Measurements from ENCODE around the gene BCR.
"Not testable (repeated sequence)": the region's sequence is repeated elsewhere in the genome, so short reads cannot be mapped to it uniquely, and the experiment has no call there.

The BCR gene

DNA sequence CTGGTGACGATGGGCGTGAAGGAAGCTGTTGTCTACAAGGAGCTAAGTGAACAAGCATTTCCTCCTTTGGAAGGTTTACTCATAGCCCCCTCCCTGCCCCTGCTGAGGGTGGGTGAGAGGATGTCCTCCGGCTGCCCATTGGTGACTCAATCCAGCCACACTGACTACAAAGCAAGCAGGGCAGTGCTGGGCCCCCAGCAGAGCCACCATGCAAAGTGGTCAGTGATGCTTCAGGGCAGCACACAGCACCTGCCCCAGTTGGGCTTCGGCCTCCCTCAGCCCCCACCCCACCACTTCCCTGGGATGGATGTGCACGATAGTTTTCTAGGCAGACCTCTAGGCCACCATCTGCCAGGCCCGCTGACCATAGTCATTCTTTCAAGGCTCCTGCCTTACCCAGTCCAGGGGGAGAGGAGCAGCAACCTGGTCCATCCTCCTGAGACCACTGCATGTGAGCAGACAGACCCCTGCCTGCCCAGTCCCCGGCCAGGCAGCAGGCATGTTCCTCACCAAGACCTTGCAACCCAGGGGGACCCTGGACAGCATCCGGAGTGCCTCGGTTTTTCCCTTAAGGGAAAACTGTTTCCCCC, 125.1 kb downstream of the BCR start:
- no peak overlapping the region for H3K4me3 ChIP-seq (ENCODE audit: low read length)
- TF ChIP-seq, protein P1, sequence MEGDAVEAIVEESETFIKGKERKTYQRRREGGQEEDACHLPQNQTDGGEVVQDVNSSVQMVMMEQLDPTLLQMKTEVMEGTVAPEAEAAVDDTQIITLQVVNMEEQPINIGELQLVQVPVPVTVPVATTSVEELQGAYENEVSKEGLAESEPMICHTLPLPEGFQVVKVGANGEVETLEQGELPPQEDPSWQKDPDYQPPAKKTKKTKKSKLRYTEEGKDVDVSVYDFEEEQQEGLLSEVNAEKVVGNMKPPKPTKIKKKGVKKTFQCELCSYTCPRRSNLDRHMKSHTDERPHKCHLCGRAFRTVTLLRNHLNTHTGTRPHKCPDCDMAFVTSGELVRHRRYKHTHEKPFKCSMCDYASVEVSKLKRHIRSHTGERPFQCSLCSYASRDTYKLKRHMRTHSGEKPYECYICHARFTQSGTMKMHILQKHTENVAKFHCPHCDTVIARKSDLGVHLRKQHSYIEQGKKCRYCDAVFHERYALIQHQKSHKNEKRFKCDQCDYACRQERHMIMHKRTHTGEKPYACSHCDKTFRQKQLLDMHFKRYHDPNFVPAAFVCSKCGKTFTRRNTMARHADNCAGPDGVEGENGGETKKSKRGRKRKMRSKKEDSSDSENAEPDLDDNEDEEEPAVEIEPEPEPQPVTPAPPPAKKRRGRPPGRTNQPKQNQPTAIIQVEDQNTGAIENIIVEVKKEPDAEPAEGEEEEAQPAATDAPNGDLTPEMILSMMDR (conservative IDR thresholded peaks at IDR 0.05; ENCODE audit: low read depth, low read length), result no peak
- no peak for DNase-seq (ENCODE audit: low read depth)

DNA sequence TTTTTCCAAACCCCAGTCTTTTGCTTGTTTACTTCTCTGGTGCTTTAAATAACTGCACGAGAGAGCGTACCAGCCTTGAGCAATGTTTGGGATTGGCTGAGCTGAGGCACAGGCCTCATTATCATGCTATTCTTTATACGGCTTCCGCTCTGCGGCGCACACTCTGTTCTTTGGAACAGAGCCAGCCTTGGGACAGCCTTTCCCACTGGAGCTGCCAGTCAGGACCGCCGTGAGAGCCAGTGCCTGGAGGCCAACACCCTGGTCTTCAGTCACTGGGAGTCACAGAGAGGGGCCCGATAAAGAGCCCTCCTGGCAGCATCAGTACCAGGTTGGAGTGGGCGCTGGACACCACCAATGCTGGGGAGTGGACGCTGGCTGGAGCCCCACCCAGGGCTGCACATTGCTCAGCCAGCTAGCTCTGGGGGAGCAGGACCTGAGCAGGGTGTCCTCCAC, 125.6 kb downstream of the BCR start:
- no peak overlapping the region for H3K4me3 ChIP-seq (ENCODE audit: low read length)
- DNase-seq (ENCODE audit: low read depth), result peak; percentile 71
- TF ChIP-seq, protein P1 (conservative IDR thresholded peaks at IDR 0.05; ENCODE audit: low read depth, low read length), result no peak

GRCh38 chr22:23306438-23306921, 126.2 kb downstream of the BCR start:
- no peak for DNase-seq (ENCODE audit: low read depth)
- no peak overlapping the region for H3K4me3 ChIP-seq (ENCODE audit: low read length)
- TF ChIP-seq, protein P1 (conservative IDR thresholded peaks at IDR 0.05; ENCODE audit: low read depth, low read length), result no peak

DNA sequence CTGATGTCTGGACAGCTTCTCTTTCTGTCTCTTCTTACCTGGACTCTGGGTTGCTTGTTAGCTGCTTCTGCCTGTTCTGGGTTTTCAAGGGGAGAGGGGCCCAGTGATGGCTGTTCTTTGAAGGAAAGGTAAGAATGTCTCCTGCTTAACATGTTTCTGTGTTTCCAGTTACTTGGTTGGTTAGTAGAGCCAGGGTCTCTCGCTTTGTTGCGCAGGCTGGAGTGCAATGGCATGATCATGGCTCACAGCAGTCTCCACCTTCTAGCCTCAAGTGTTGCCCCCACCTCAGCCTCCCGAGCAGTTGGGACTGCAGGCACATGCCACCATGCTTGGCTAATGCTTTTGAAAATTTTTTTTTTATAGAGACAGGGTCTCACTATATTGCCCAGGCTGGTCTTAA, 126.6 kb downstream of the BCR start:
- TF ChIP-seq, protein P1 (conservative IDR thresholded peaks at IDR 0.05; ENCODE audit: low read depth, low read length), result no peak

GRCh38 chr22:23307511-23307910, 127.2 kb downstream of the BCR start:
- not testable (repeated sequence) for DNase-seq (ENCODE audit: low read depth); H3K4me3 ChIP-seq (ENCODE audit: low read length)

More for the DNA sequence above, 126.6 kb downstream of the BCR start:
- DNase-seq (ENCODE audit: low read depth), result no peak
- H3K4me3 ChIP-seq (ENCODE audit: low read length), result no peak overlapping the region

DNA sequence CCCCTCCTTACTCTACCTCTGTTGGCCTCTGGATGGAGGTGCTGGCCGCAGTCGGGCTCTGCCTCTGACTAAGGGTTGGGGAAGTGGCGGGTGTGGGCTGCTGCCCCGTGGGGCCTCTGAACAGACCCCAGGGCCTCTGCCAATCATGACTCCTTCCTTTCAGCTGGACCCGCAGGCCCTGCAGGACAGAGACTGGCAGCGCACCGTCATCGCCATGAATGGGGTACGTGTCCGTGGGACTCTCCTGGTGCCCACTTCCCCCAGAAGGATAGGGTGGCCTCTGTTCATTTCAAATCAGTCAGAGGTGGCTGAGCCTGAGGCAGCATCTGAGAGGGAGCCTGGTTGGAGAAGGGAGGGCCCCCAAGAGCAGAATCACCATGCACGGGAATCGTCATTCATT, 129.0 kb downstream of the BCR start:
- not testable (repeated sequence) for H3K4me3 ChIP-seq (ENCODE audit: low read length); DNase-seq (ENCODE audit: low read depth)

DNA sequence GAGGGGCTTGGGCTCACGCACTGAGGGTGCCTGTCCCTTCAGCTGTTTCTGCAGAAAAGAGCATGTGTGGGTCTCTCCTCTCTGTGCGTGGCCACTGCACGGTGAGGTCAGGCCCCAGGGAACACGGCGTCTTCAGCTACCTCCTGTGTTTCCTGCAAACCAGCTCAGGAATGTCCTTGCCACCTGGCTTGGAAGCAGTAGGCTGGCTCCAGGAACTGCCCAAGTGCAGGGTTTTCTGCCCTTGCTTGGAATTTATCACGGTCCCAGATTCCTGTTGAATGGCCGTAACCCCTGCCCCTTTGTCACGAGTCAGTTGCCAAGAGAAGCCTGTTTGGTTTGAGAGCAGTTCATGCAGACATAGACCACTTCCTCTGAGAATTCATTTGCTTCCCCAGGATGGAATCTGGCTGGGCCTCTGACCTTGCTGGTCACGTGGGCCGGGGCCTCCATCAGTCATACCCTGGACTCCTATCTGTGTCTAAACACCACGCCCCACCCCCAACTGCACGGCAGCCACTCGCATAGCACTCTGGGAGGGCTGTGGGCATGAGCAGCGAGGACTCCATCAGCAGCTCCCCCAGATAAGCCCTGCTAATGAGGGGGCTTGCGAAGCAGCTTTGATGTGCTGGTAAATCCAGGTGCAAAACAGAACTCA, 130.3 kb downstream of the BCR start:
- DNase-seq (ENCODE audit: low read depth), result not testable (repeated sequence)

DNA sequence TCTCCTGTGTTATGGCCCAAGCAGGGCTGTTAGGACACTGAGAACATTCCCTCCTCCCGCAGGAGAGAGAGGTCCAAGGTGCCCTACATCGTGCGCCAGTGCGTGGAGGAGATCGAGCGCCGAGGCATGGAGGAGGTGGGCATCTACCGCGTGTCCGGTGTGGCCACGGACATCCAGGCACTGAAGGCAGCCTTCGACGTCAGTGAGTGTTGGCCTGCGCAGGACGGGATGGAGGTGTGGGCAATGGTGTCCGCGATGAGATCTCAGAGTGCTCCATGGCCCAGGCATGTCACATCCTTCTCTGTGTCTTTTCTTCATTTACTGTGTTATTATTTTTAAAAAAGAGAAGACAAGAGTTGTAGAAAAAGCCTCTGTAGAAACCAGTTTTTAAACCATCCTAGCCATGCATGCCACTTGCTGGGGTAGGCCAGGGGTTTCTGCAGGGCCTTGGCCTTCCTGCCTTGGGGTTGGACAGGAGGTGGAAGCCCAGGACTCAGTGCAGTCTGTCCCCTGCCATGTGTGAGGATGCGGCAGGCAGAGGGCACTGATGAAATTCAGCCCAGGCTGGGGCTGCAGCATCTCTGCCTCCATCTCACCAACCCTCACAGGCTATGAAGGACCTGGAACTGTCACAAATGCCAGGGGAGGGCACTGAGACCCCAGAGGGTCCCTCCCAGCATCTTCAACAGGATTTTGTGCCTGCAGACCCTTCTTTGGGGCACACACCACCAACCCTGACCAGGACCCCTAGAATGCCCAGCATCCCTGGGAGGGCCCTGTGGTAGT, 131.5 kb downstream of the BCR start:
- H3K4me3 ChIP-seq (ENCODE audit: low read length); DNase-seq (ENCODE audit: low read depth): not testable (repeated sequence)

More for the DNA sequence above, 130.3 kb downstream of the BCR start:
- not testable (repeated sequence) for H3K4me3 ChIP-seq (ENCODE audit: low read length)
